Body of pancreas (tissue), 4 donors: Measurements from ENCODE around the gene GALM.

Source experiments
- CTCF ChIP-seq, 7 experiments: fragments of 450-650 bp in 4 of 7; fragments of 200-600 bp in 3 of 7; sonication (generic) in 3 of 7; IDR thresholded peaks; one replicate each; pipeline ENCODE4 v1.5.1; 2016 to 2019; ENCODE audit warnings: antibody characterized with exemption in 7 of 7
- POLR2A ChIP-seq, 3 donors: fragments of 450-650 bp; IDR thresholded peaks; one replicate each; pipeline ENCODE4 v1.6.1; 2016; ENCODE audit warnings: antibody characterized with exemption in 3 of 3, mild to moderate bottlenecking in 2 of 3

GRCh38 chr2:38744399-38744780, 78.5 kb downstream of the GALM start:
- TF ChIP-seq CTCF (IDR thresholded peaks at IDR 0.05) = no peak
- no peak for TF ChIP-seq POLR2A (IDR thresholded peaks at IDR 0.05)
